Activated CD8-positive, alpha-beta memory T cell treated with anti-CD3 and anti-CD28 coated beads, Interleukin-2, amount 50 U/mL, for 1 hour (primary cell): Measurements from ENCODE around the gene LRRC73.
"Not testable (repeated sequence)": the region's sequence is repeated elsewhere in the genome, so short reads cannot be mapped to it uniquely, and the experiment has no call there.

ENCODE experiments used
- DNase-seq: peaks from one replicate; pipeline ENCODE4 v3.0.0-alpha.2; 2020; ENCODE audit errors: extremely low read depth

LRRC73 gene

DNA sequence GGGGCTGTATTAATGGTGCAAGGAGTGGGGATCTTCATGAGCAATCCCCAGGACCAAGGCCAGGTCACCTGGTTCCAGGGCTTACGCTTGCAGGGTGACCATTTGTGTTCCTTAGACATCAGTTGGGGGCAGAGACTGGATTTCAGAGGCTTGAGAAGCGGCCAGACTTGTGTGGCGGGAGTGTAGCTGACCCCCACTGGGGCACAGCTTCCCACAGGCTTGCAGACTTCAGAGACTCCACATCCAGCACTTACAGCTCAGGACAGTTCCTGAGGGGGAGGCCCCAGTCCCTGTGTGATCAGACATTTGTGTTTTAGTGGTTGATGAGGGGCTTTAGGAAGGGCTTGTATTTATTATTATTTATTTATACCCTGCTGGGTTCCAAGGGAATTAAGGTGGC lies 17.5 kb downstream of the LRRC73 start:
- DNase-seq, result no peak

GRCh38 chr6:43491750-43492661 lies 18.1 kb downstream of the LRRC73 start:
- DNase-seq, result no peak

- DNase-seq, result no peak
Measured at GRCh38 chr6:43490523-43490939, 19.6 kb downstream of the LRRC73 start.

DNA sequence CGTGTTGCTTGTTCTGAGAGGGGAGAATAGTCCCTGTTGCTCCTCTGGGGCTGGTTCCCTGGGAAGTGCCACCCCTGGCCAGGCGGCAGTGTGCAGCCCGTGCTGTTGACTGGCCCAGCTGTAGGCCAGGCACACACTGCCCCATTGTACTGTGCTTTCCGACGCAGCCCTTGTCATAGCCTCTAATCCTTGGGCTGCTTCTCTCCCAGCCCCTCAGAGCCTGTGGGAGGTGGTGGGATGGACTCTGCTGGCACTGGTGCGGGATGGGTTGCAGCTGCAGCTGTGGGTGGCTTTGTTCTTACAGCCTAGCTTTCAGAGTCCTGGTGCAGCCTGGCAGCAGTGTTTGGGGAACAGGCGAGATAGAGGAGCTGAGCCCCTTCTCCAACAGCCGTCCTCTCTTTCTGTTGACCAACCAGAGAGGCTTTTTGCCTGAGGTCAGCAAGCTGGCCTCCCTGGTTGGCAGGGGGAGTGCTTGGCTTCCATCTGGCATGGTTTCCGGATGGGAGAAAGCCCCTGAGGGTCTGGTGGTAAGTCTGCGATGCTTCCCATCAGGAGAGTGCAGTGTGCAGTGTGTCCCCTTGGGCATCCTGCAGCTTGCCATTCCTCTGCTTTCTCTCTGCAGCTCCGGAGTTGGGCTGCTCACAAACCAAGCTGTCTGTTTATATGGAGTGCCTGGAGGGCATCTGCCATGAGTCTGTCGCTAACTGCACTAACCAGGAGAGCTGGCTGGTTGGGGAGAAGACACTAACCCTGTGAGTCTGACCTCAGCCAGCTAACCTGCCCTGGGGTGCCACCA lies 20.7 kb downstream of the LRRC73 start:
- no peak for DNase-seq

DNA sequence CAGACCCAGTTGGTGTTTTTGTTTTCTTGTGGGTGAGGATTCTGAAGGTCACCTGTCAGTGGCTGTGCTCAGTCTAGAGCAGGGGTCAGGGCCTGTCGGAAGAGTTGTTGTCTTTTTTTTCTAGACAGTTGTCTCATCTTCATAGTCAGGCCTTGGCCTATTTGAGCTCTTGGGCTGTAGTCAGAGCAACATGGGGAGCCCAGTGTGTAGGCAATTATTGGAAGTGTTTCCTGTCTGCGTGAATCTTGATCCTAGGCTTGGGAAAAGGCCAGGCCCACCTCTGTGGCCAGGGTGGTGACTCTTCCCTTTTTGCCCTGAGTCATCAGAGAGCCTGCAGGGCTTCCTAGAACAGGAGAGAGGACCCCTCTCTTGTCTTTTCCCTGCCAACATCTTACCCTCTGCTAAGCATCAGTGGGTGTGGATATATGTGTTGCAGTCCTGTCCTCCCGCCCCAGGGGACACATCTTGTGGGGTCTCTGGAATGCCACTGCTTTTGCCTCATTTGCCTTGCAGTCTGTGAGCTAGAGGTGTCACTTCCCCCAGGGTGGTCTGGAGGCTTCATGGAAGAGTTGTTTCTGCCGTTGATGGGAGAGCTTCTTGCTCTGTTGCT lies 21.4 kb downstream of the LRRC73 start:
- DNase-seq, result no peak

GRCh38 chr6:43481591-43482236 lies 28.4 kb downstream of the LRRC73 start:
- DNase-seq, result no peak

- DNase-seq, result no peak
Measured at GRCh38 chr6:43481075-43481474, 29.1 kb downstream of the LRRC73 start.

DNA sequence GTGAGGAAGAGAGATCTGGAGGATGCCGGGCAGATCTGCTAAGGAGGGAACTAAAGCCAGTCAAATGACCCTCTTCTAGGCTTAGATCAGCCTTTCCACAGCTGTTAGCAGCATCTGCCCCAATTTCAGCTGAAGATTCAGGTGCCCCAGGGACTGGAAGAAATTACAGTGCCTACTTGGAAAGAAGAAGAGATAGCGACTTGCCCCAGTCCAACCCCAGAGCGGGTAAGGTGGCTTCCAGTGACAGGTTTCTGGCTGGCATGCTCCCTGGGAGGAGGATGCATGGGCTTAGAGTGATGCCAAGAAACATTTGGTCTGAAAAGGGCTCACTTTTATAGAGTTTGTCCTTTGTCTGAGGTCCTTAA lies 32.2 kb downstream of the LRRC73 start:
- DNase-seq, result no peak

- peak; percentile 78 for DNase-seq
Measured at GRCh38 chr6:43477235-43478007, 32.7 kb downstream of the LRRC73 start, which contains the start of gene TJAP1. TSS of gene TJAP1 (plus strand) at chr6:43477570. CDS start at chr6:43499002, 21,432 bp downstream.

DNA sequence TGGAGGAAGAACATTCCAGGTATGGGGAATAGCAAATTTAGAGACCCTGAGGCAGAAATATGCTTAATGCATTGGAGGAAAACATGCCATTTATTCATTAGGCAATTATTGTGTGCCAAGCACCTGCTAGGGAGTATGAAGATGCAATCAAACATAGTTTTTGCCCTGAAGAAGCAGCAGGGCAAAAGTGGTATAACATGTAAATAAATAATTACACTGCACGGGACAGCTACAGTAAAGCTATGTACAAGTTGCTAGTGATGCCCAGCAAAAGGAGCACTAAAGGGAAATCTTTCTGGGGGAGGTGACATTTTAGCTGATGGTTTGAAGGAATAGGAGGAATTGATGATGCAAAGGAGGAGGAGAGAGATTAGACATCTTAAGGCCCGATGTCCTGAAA lies 33.4 kb downstream of the LRRC73 start:
- no peak for DNase-seq

GRCh38 chr6:43475516-43475915 lies 34.6 kb downstream of the LRRC73 start:
- DNase-seq, result no peak

DNA sequence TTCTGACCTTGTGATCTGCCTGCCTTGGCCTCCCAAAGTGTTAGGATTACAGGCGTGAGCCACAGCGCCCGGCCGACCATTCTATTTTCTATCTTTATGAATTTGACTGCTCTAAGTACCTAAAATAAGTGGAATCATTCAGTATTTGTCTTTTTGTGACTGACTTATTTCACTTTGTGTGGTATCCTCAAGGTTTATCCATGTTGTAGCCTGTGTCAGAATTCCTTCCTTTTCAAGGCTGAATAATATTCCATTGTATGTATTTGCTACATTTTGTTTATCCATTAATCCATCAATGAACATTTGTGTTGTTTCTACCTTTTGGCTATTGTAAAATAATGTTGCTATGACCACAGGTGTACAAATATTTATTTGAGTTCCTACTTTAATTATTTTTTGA lies 37.6 kb downstream of the LRRC73 start:
- no peak for DNase-seq

GRCh38 chr6:43471399-43471798 lies 38.7 kb downstream of the LRRC73 start:
- no peak for DNase-seq

GRCh38 chr6:43469947-43470346 lies 40.2 kb downstream of the LRRC73 start:
- no peak for DNase-seq

DNA sequence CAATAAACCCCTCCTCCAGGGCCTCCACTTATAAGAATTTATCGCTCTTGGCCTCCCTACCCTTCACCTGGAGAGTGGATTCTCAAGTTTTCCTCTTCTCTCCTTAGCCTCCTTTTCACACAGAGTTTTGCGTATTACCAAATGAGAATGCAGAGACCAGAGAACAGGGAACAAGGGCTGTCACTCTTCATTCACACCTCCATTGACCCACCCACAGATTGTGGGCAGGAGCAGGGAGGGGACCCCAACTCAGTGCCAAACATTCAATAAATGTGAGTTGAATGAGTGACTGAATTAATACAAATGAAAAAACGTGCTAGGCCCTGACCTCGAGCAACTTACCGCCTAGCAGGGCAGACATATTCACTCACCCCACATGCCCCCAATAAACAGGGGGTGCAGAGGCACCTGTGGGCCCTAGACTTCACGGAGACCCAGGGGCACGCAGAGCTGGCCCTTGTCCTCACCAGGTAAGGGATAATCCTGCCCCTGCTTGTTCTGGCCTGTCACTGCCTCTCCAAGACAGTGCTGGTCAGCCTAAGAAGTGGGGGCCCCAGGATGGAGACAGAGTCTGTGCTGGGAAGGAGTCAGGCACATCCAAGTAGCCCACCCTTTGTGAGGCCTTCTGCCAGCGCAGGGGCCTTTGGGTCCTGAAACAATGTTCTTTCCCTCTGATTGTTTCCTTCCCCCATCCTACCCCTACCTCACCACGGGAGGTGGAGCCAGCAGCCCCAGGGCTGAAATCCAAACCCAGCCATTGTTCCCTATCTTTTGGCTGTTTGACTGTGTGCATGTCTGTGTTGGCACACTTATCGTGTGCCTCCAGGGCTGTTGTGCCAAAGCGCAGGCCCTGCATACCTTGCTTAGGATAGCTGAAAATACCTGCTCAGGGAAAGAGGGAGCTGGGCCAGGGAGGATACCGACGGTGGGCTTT lies 41.1 kb downstream of the LRRC73 start:
- no peak for DNase-seq

DNA sequence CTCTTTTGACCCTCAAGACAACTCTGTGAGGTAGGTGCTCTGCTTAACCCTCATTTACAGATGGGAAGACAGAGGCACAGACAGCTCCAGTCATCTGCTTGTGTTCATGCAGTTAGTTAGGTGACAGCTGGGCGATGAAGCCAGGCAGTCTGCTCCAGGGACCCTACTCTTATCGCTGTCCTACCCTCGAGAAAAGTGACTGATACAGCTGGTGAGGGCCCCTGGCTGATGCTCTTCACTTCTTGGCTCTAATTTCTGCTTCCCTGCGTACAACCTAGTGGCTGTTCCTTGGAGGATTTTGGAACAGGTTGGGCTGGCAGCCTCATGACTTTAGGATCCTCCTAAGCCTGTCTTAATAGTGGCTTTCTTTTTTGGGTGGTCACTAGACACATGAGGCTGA lies 41.9 kb downstream of the LRRC73 start:
- DNase-seq, result no peak

- DNase-seq, result no peak
Measured at GRCh38 chr6:43467752-43468151, 42.4 kb downstream of the LRRC73 start.

GRCh38 chr6:43467265-43467664 lies 42.9 kb downstream of the LRRC73 start:
- not testable (repeated sequence) for DNase-seq

- DNase-seq, result no peak
Measured at GRCh38 chr6:43465948-43466347, 44.2 kb downstream of the LRRC73 start.

GRCh38 chr6:43464337-43464736 lies 45.8 kb downstream of the LRRC73 start:
- no peak for DNase-seq
